GM19193 (cell line): ENCODE measurements around the gene POU6F2.

Experiments used
- POLR2A ChIP-seq: IDR thresholded peaks from 4 replicates; pipeline ENCODE4 v1.6.1; 2011; ENCODE audit not compliant: insufficient read depth, insufficient read length; ENCODE audit errors: extremely low read depth

POU6F2 gene

DNA sequence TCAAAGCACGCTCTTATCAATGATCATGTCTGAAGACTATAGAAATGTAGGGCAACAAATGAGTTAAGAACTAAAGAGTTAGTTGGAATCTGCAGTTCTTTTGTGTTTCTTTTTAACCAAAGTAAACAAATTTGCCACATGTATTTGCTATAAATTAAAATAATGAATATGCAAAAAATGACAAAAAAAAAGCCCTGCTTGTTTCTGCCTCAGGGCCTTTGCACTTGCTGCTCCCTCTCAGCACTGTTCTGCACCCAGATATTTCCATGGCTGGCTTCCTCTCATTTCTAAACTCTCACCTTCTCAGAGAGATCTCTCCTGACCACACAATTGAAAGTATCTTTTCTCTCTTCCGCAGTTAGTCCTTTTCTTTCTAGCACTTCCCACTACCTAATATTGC, 406.7 kb downstream of the POU6F2 start:
- no peak for TF ChIP-seq POLR2A

DNA sequence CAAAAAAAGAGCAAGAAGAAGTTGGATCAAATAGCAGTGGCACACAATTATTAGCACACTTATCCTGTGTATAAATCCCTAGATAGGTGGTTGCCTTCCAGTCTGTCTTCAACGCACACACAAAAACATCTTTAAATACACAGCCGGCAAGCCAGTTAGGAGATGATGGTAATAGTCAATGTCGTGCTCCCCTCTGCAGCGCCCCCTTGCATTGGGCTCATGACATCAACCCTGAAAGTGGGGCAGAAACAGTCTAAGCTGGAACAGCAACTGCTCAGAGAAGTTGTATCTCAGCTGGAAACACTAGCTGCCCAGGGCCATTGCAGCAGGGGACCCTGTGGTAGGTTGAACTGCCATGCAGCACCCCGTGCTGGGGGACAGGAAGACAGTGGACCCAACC, 409.0 kb downstream of the POU6F2 start:
- TF ChIP-seq POLR2A, result no peak

DNA sequence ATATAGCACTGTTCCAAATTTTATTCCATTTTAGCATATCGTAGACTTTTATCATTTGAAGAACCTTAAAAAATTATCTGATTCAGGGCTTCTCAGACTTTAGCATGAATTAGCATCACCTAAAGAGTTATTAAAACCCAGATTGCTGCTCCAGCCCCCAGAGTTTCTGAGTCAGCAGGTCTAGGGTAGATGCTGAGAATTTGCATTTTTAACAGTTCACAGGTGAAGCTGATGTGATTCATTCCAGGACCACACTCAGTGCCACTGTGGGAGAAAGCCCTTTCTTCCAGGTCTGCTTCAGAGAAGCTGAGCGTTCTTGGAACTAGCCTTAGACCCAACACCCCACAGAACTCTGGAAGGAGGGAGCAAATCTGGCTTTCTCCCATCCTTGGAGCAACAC, 414.4 kb downstream of the POU6F2 start:
- TF ChIP-seq POLR2A, result no peak

DNA sequence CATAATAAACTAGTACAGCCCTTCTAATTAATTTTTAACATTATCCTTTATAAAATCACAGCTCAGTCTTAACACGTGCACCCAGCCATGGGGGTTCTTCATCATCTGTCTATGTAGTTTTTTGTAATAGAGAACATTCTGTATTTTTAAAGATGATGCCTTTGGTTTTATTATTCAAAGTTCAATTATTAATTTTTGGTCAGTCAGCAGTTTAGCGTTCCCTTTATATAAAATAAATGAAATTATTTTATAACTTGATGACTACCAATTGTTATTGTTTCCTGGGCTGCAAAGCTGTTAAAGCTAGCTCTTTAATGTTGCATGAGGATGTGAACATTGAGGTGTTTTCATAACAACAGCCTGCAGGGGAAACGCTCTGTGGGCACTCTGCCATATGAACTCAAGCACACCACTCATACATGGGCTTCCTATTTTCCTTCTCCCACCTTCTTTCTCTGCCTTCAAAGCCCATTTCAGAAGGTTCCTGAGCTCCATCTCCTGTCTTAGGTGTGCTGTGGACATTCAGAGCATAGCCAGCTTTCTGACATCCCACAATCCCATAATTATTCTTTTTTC, 416.5 kb downstream of the POU6F2 start:
- TF ChIP-seq POLR2A, result no peak

DNA sequence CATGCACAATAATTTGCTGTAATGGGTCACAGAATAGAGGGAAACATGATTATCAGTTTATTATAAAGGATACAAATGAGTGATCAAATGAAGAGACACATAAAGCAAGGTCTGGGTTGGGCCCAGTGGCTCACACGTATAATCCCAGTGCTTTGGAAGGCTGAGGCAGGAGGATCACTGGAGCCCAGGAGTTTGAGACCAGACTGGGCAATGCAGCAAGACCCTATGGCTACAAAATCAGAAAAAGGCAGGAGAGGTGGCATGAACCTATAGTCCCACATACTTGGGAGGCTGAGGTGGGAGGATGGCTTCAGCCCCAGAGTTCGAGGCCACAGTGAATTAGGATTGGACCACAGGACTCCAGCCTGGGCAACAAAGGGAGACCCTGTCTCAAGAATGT, 421.7 kb downstream of the POU6F2 start:
- TF ChIP-seq POLR2A, result no peak

DNA sequence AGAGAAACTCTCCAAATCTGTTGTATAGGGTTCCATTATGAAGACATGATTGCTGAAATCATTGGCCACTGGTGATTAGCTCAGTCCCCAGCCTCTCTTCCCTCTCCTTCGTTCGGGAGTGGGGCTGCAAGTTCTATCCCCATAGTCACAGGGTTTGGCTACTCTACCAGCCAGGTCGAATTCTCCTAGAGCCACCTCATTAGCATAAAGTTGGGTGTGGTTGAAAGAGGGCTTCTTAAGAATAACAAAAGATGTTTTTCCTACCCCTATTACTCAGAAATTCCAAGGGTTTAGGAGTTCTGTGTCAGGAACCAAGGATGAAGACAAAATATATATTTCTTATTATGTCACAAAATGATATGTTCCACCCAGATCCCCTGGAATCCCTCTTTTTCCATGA, 422.3 kb downstream of the POU6F2 start:
- no peak for TF ChIP-seq POLR2A

DNA sequence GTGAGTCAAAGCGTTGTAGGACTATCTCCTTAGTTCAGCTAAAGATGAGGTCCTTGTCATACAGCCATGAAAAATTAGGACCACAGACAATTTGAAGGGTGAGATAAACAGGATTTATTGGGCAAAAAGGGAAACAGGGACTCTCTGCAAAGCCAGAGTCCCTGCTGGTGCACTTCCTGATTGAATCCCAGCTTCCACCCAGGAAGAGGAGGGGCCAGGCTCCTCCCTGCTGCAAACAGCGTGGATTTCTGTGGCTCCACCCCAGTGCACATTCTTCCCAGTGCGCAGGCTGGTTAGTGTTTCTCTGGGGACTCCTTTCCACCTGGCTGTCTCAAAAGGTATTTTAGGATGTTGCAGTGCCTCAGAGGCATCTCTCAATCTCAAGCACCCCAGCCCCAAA, 423.1 kb downstream of the POU6F2 start:
- TF ChIP-seq POLR2A, result no peak

DNA sequence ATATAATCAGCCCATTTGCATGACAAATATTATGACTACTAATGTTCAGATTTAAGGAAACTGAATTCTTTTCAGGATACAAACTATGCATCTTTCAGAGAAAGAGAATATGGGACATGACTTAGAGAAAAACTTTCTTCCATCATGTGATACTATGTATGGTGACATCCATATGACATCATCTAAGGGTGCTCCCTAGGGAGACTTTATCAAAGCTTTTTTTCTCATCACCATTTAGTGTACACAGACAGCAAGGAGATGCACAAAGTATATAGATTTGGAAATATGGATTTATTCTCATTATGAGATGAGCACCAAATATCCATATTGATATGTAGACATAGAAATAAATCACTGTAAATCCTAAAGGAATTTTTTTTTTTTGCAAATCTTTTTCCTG, 424.3 kb downstream of the POU6F2 start:
- TF ChIP-seq POLR2A, result no peak

DNA sequence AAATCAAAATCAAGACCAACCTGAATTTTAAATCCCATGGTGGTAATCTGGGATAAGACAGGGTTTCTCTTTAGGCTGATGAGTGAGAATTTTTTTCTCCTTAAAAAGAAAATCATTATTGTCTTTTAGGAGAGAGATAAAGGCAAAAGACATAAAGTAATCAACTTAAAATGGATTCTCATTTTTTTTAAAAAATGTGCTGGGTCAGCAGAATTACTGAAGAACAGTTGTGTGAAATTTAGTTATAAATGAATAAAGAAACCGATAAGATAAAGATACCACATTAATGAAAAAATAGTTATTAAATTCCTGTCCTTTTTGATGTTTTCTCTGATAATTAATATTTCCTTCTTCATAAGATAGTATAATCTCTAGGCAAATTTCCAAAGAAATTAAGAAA, 427.2 kb downstream of the POU6F2 start:
- no peak for TF ChIP-seq POLR2A

DNA sequence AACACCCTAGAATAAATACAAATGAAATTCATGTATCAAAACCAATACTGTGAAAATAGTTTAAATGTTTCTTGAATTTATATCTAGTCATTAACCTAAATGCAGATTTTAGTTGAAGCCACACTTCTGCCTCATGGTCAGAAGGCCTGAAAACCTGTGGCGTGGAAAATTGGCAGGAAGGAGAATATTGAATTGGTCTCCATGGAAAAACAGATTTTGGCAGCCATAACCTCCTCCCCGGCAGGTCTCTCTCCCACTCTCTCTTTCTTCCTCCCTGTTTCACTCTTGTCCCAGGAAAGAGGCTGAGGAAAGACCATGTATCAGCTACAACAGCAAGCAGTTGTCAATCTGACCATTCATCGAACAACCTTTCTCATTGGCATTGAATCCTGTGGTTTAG, 427.9 kb downstream of the POU6F2 start:
- no peak for TF ChIP-seq POLR2A

DNA sequence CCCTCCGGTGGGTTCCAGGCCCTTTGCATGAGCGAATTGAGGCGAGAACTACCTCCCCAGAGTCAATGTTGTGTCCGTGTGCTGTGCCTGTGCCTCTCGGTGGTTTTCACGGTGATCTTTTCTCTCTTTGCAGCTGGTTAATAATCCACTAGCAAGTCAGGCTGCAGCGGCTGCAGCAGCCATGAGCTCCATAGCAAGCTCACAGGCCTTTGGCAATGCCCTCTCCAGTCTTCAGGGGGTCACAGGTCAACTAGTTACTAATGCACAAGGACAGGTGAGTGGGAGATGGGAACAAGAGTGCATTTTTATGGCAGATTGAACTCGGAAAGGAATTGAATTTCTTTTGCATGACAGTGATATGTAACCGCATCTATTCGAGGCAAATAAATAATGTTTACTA, 428.8 kb downstream of the POU6F2 start:
- no peak for TF ChIP-seq POLR2A

DNA sequence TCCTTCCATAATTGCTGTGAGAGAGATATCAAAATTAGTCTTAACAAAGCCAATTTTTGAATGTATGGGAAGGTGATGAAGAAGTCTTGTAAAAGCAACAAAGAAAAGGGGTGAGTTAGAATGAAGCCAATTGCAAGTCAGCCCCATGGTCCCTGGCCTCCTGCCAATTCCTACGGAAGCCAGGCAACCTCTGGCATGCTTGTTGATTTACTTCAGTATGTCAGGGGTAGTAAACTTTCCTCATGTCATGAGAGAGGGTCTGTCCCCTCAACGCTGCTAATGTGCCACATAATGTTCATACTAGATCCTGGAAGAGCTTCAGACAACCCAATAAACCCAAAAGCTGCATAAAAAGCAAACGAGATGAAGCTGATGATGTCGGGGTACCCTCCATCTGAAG, 429.4 kb downstream of the POU6F2 start:
- no peak for TF ChIP-seq POLR2A

DNA sequence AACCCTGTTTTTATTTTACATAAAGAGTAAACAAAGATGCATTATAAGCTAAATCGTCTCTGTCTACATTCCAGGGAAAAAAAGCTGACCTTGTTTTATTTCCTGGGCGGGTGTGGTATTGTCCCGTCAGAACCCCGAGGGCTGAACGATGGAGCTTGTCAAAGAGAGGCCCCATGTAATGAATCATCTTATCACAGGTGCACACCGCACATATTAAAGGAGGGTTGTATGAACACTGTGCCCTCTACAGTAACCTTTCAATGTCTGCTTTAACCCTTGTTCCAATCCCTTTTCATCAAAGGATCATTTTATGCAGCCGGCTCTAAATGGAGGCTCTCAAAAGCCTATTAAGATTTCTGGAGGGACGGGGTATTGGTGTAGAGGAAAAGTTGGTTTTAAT, 430.0 kb downstream of the POU6F2 start:
- no peak for TF ChIP-seq POLR2A

DNA sequence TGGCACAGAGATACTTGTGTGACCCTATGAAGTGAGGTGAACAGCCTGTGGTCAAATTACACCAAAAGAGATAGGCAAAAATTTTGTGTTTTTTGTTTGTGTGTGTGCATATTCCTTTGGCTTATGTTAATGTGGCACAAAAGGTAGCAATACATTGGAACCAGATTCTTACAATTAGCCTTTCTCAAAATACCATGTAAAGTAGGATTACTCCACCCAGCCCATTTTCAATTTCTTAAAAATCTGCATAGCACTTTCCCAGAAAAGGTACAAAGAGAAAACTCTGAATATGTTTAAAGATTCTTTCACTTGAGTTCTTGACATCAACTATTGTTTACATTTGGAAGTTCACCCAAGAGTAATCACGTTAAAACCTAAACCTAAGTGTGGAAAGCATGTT, 431.2 kb downstream of the POU6F2 start:
- TF ChIP-seq POLR2A, result no peak

DNA sequence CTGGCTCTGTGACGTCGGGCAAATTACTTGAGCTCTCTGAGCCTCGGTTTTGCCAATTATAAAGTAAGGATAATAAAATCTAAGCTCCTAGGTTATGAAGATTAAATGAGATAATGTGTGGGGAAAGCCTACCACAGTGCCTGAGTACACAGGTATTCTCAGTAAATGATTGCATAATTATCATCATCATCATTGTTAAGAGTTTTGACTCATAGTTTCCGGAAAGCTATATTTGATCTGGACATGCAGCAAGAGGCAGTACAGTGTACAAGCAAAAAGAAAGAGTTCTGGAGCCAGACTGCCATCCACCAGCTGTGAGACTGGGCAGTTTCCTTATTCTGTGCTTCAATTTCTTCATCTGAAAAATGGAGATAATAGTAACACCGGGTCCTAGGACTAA, 432.9 kb downstream of the POU6F2 start:
- TF ChIP-seq POLR2A, result no peak

DNA sequence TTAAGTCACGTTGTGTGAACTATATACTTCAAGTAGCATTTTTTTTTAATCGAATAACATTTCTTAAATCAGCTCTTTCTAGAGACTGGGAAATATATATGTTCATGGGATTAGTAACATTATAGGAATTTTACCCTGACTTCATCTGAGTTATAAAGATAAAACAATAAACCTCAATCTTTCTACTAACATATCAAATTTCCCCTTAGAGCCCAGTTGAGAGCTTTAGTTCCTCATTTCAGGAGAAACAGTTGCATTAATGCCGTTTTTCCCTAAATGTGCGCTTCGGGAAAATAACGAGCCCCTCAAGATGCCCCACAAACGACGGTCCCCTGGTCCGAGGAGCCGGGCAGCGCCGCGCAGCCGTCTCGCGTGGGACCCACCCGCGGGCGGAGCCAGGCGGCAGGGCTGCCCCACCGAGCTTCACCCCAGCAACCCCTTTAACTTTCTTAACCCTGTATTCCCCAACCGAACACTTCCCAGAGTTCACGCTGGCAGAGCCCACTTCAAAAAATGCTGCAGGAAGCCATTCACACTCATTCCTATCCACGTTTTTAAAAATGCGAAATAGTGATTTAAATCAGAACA, 436.0 kb downstream of the POU6F2 start:
- TF ChIP-seq POLR2A, result no peak
